AML-193 (cell line): ENCODE results near the gene ALPI.

Experiments used
- DNase-seq, 2 experiments: peaks; one replicate each; lab custom pipeline; 2025; lab: John Stamatoyannopoulos, UW

ALPI gene

GRCh38 chr2:232485348-232485756 lies 29.4 kb downstream of the ALPI start:
- no peak for DNase-seq

- no peak for DNase-seq
These were observed 30.0 kb downstream of the ALPI start for GRCh38 chr2:232485757-232486557.

- no peak for DNase-seq
These were observed 30.8 kb downstream of the ALPI start for GRCh38 chr2:232486558-232487384.

- no peak for DNase-seq
These were observed 31.6 kb downstream of the ALPI start, which contains the start of gene ECEL1 for GRCh38 chr2:232487385-232488096. ECEL1 (minus strand) TSS chr2:232487834; CDS start chr2:232486653, 1,181 bp downstream.

- no peak for DNase-seq
These were observed 32.3 kb downstream of the ALPI start for GRCh38 chr2:232488097-232488711.

- DNase-seq = no peak
These were observed 32.9 kb downstream of the ALPI start for GRCh38 chr2:232488721-232489300.

GRCh38 chr2:232489516-232490220 lies 33.7 kb downstream of the ALPI start:
- DNase-seq = no peak

GRCh38 chr2:232490221-232491138 lies 34.5 kb downstream of the ALPI start:
- DNase-seq = no peak

GRCh38 chr2:232491139-232491780 lies 35.3 kb downstream of the ALPI start:
- no peak for DNase-seq

- no peak for DNase-seq
These were observed 36.4 kb downstream of the ALPI start for GRCh38 chr2:232492236-232492848.

- no peak for DNase-seq
These were observed 37.2 kb downstream of the ALPI start for GRCh38 chr2:232492963-232493700.

- DNase-seq = no peak
These were observed 37.9 kb downstream of the ALPI start for GRCh38 chr2:232493701-232494474.

- no peak for DNase-seq
These were observed 38.6 kb downstream of the ALPI start for GRCh38 chr2:232494542-232494941.

GRCh38 chr2:232495292-232495691 lies 39.3 kb downstream of the ALPI start:
- no peak for DNase-seq

GRCh38 chr2:232496501-232497270 lies 40.7 kb downstream of the ALPI start:
- no peak for DNase-seq

GRCh38 chr2:232497348-232497747 lies 41.4 kb downstream of the ALPI start:
- DNase-seq = no peak

- DNase-seq = no peak
These were observed 42.5 kb downstream of the ALPI start for GRCh38 chr2:232498452-232498851.
